ENCODE data around the gene DCDC1.

Gene DCDC1

GRCh38 chr11:31369348-31370329, at the start of gene DCDC1, which contains the start of gene DNAJC24:
Gene DCDC1, minus strand, starts transcription at chr11:31369739. Its CDS starts 41,459 bp downstream, at chr11:31328280.
Gene DNAJC24, plus strand, starts transcription at chr11:31369860. Its CDS starts 889 bp downstream, at chr11:31370749.
- DNase-seq = peak; percentile 88

GRCh38 chr11:31419138-31419537, 49.6 kb upstream of the DCDC1 start:
- no peak for DNase-seq

- no peak for DNase-seq
Measured at GRCh38 chr11:31417816-31418215, 48.3 kb upstream of the DCDC1 start.

- DNase-seq = no peak
Measured at GRCh38 chr11:31417357-31417756, 47.8 kb upstream of the DCDC1 start.

GRCh38 chr11:31415435-31415834, 45.9 kb upstream of the DCDC1 start:
- DNase-seq = no peak

GRCh38 chr11:31414338-31414737, 44.8 kb upstream of the DCDC1 start:
- no peak for DNase-seq

- no peak for DNase-seq
Measured at GRCh38 chr11:31412946-31413345, 43.4 kb upstream of the DCDC1 start.

GRCh38 chr11:31408201-31408600, 38.7 kb upstream of the DCDC1 start:
- no peak for DNase-seq

GRCh38 chr11:31404614-31405013, 35.1 kb upstream of the DCDC1 start:
- DNase-seq = no peak

- no peak for DNase-seq
Measured at GRCh38 chr11:31397239-31397834, 27.8 kb upstream of the DCDC1 start.

- DNase-seq = no peak
Measured at GRCh38 chr11:31387379-31387778, 17.8 kb upstream of the DCDC1 start.

GRCh38 chr11:31383116-31383515, 13.6 kb upstream of the DCDC1 start:
- DNase-seq = no peak

- DNase-seq = no peak
Measured at GRCh38 chr11:31375879-31376278, 6.3 kb upstream of the DCDC1 start.

GRCh38 chr11:31366795-31367194, 2.7 kb downstream of the DCDC1 start:
- DNase-seq = no peak

GRCh38 chr11:31361743-31362142, 7.8 kb downstream of the DCDC1 start:
- DNase-seq = no peak

GRCh38 chr11:31355817-31356216, 13.7 kb downstream of the DCDC1 start:
- no peak for DNase-seq

- DNase-seq = no peak
Measured at GRCh38 chr11:31355131-31355530, 14.4 kb downstream of the DCDC1 start.

GRCh38 chr11:31351168-31351567, 18.4 kb downstream of the DCDC1 start:
- no peak for DNase-seq

- no peak for DNase-seq
Measured at GRCh38 chr11:31340903-31341572, 28.5 kb downstream of the DCDC1 start.

GRCh38 chr11:31337806-31338205, 31.7 kb downstream of the DCDC1 start:
- no peak for DNase-seq

GRCh38 chr11:31328697-31329096, 40.8 kb downstream of the DCDC1 start:
- no peak for DNase-seq

- DNase-seq = no peak
Measured at GRCh38 chr11:31327417-31327816, 42.1 kb downstream of the DCDC1 start.

- no peak for DNase-seq
Measured at GRCh38 chr11:31326470-31327148, 42.9 kb downstream of the DCDC1 start.

Measured in activated CD4-positive, alpha-beta T cell treated with anti-CD3 and anti-CD28 coated beads for 1 hour (primary cell).